Fibroblast of peridontal ligament (primary cell): ENCODE data around the gene MYOZ3.
A peak's percentile ranks its signal among the peaks of the same experiment; 100 is the strongest.

Experiments
- DNase-seq: peaks from one replicate; pipeline ENCODE4 v3.0.0-alpha.2; 2010; ENCODE audit errors: extremely low read depth

MYOZ3 gene

DNA sequence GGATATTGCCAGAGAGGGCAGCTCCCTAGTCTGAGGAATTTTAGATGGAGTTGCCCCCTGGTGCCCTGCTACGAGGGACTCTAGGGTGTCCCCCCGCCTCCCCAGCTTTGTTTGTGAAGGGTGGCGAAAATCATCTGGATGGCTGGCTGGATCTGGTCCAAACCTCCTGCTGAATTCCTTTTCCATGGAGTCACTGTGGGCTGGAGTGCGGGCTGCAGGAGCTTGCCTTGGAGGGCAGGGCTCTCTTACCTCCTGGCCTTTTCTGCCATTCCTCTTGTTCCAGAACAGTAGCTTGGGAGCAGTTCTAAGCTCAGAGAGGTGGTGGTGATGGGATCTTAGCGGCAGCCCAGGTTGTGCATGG is 18.5 kb upstream of the MYOZ3 start:
- DNase-seq: peak; percentile 86

DNA sequence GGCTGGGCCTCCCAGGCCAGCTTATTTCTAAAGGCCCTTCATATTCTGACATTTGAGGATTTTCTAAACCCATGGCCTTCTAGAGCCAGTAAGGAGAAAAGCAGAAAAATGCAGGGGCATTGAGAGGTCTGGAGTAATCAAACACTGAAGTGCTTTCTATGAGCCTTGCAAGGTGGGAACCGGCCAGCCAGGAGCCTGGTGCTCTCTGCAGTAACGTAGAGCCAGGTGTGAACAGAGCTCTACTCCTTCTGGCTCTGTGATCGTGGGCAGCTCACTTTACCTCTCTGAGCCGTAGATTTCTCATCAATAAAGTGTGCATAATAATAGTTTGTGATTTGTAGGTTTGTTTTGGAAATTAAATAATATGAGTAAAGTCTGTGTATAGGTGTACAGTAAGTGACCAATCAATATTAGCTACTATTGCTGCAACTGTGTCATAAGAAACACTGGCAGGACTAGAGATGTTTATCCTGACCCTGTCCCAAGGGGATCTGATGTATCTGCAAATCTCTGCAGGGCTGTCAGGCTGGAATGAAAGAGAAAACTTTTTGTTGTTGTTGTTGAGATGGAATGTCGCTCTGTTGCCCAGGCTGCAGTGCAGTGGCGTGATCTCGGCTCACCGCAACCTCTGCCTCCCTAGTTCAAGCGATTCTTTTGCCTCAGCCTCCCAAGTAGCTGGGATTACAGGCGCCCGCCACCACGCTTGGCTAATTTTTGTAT is 17.9 kb upstream of the MYOZ3 start:
- no peak for DNase-seq

DNA sequence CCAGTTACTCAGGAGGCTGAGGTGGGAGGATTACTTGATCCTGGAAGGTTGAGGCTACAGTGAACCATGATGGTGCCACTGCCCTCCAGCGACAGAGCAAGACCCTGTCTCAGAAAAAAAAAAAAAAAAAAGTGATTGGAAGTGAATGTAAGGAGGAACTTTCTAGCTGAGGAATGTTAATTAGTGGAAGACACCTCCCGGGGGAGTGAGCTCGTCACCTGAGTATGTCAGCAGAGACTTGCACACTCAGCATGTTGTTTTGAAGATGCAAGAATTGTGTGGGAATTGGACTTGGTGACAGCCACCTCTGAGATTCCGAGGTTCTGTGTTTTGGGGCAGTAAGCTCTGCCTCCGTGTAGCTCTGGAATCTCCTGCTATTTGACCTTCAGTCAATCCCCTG is 17.0 kb upstream of the MYOZ3 start:
- DNase-seq: no peak

DNA sequence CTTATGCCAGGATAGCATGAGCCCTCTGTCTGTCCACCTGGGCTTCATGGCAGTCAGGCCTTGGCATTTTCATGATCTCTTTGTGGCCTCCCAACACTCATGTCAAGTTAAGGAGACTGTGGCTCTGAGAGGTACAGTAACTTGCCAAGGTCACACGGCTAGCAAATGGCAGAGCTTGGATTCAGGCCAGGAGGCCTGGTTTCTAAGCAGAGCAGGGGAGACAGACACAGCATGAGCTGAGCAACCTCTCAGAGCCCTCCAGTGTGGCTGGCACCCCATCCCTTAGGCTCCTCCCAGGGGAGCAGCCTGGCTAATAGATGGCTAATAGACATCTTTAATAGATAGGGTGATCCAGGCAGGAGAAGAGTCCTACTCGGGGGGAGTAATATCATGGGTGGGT is 16.5 kb upstream of the MYOZ3 start:
- no peak for DNase-seq

DNA sequence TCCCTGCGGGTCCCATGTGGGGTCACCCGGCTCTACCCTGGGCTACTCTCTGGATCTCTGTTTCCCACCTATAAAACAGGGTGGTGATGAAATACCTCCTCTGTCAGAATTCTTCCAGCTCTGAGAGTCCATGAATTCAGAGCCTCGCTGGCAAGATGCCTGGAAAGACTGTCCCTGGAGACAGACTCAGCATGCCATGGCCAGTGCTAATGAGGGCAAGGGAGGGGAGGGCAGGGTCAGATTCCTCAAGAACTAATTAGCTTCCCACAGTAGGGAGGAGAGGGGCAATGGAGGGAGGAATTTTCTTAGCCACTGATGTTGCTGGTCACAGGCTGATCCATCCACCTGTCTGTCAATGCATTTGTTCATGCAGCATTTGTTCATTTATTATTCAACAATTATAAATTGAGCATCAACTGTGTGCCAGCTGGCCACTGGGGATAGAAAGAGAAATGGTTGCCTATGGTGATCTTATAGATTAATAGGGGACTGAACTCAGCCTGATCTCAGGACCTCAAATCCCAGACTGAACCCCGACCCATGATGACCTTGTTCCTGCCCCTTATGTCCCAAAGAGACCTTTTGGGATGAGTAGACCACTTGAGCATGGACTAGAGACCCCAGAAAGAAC is 15.9 kb upstream of the MYOZ3 start:
- peak; percentile 96 for DNase-seq

DNA sequence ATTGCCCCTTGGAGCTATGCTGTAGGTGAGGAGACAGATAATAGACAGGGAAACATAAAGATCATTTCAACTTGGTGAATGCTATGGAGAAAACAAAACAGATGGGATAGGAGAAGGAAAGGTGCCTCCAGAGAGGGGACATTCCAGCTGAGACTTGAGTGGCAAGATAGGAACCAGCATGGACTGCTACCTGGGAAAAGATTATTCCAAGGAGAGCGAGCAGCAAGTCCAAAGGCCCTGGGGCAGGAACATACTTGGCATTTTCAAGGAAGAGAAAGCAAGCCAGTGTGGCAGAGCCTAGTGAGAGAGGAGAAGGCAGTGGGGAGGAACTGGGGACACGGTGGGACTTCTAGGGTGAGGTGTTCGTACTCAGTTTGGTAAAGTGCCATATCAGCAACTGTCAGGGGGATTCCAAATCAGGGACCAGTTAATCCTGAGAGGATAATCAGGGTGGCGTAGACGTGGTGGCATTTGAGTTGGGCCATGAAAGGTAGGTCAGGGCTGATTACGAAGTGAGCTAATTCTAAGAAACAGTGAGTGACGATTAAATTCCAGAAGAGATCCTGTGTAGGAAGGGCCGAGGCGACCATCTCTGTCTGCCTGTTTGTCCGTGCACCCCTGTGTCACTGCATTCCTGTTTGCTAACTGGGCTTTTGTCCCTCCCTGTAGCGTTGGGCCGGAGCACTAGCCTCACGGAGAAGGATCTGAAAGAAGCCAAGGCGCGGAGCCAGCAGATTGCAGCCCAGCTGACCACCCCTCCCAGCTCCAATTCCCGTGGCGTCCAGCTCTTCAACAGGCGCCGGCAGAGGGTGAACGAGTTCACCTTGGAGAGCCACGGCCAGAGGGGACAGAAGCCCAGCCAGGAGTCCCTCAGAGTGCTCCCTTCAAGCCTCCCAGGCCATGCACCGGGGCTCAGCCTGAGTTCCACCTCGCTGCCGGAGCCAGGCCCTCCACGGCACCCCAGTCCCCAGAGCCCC is 13.5 kb upstream of the MYOZ3 start:
- DNase-seq: no peak

DNA sequence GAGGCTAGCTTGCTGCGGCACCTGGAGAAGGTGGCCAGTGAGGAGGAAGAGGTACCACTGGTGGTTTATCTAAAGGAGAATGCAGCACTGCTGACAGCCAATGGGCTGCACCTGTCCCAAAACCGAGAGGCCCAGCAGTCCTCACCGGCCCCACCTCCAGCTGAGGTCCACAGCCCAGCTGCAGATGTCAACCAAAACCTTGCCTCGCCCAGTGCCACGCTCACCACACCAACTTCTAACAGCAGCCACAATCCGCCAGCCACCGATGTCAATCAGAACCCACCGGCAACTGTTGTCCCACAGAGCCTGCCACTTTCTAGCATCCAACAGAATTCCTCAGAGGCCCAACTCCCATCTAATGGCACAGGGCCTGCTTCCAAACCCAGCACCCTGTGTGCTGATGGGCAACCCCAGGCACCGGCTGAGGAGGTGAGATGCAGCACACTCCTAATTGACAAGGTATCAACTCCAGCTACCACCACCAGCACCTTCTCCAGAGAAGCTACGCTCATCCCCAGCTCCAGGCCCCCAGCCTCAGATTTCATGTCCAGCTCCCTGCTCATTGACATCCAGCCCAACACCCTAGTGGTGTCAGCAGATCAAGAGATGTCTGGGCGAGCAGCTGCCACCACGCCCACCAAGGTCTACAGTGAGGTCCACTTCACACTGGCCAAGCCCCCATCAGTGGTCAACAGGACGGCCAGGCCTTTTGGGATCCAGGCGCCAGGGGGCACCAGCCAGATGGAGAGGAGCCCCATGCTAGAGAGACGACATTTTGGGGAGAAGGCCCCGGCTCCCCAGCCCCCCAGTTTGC is 12.6 kb upstream of the MYOZ3 start:
- DNase-seq: no peak

DNA sequence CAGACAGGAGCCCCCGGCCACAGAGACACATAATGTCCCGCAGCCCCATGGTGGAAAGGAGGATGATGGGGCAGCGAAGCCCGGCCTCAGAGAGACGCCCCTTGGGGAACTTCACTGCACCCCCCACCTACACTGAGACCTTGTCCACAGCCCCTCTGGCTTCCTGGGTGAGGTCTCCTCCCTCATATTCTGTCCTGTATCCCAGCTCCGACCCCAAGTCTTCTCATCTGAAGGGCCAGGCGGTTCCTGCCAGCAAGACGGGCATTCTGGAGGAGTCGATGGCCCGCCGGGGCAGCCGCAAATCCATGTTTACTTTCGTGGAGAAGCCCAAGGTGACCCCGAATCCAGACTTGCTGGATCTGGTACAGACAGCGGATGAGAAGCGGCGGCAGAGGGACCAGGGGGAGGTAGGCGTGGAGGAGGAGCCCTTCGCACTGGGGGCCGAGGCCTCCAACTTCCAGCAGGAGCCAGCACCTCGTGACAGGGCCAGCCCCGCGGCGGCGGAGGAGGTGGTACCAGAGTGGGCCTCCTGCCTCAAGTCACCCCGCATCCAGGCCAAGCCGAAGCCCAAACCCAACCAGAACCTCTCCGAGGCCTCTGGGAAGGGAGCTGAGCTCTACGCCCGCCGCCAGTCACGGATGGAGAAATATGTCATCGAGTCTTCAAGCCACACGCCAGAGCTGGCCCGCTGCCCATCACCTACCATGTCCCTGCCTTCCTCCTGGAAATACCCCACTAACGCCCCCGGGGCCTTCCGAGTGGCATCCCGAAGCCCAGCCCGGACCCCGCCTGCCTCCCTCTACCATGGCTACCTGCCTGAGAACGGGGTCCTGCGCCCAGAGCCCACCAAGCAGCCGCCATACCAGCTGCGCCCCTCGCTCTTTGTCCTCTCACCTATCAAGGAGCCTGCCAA is 11.7 kb upstream of the MYOZ3 start:
- no peak for DNase-seq

DNA sequence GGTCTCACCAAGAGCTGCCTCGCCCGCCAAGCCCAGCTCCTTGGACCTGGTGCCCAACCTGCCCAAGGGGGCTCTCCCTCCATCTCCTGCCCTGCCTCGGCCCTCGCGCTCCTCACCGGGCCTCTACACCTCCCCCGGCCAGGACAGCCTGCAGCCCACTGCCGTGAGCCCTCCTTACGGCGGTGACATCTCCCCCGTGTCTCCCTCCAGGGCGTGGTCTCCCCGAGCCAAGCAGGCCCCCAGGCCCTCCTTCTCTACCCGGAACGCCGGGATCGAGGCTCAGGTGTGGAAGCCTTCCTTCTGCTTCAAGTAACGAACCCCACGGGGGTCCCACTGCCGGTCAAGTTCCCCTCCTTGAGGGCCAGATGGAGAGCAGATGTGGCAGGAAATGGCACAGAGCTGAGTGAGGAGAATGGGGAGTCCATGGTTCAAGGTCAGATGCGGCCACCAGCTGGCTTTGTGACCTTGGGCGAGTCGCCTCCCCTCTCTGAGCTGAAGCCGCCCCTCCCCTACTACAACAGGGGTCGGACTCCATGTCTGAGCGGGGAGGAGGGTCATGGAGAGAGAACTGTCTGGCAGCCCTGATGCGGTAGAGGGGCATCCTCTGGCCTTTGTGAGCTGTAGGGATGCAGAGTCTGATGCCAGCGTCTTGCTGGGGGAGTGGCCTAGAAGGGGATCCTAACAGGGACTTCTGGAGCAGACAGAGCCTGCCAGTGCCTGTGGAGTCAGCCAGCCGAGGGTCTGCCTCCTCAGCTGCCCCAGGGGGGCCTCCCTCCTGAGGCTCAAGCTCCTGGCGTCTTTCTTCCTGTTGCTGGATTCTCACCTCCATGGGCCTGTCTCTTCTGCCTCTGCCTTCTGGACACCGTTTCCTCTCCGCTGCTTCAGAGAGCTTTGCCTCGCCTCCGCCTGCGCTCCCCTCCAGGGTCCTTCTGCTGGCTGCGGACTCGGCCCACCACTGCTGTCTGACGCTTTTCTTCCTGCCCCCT is 10.7 kb upstream of the MYOZ3 start:
- DNase-seq: no peak

DNA sequence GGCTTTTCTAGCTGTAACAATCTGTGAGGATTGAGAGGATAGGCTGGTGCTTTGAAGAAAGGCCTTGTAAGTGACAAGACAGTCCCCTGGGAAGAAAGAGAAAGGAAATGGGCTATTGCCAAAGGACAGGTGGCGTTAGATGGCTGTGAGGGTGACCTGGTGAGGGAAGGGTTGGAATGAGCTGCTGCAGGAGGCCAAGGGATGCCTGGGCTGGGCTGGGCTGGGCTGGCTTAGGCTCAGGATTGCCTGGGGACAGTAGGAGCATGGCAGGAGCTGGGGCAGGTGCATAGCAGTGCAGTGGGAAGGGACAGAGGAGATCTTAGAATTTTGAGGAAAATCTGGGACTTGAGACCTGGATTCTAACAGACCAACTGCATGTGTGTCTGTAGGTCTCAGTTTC is 9.7 kb upstream of the MYOZ3 start:
- no peak for DNase-seq

DNA sequence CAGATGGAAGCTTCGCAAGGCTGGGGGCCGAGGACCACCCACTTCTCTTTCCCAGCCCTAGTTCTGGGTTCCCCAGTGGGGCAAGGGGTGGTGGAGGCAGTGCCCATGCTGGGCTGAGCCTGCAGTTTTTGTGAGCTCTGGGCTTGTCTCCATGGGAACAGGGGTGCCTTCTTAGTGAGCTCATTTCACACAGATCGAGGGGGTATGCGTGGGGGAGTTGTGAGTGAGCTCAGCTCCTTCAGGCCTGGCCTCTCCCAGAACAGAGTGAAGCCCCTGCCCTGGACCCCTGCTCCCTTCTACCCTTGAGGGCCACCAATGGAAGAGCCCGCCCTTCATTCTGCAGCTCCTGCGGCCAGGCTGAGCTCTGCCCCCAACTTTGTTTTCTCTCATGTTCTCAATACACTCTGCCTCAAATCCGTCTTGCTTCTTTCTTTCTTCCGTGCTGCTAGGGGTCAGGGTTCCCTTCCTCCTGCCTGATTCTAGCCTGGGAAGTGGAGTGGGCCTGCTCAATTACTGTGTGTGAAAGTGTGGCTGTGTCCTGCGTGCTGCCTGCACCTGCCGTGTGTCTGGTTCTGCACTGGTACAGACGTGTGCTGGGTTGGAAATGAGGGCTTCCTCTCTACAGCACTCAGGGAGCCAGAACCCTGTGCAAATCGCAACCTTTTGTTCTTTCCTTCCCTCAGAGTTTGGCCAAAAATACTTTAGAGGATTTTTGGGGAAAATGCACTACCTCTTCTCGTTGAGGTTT is 9.0 kb upstream of the MYOZ3 start:
- DNase-seq: no peak

DNA sequence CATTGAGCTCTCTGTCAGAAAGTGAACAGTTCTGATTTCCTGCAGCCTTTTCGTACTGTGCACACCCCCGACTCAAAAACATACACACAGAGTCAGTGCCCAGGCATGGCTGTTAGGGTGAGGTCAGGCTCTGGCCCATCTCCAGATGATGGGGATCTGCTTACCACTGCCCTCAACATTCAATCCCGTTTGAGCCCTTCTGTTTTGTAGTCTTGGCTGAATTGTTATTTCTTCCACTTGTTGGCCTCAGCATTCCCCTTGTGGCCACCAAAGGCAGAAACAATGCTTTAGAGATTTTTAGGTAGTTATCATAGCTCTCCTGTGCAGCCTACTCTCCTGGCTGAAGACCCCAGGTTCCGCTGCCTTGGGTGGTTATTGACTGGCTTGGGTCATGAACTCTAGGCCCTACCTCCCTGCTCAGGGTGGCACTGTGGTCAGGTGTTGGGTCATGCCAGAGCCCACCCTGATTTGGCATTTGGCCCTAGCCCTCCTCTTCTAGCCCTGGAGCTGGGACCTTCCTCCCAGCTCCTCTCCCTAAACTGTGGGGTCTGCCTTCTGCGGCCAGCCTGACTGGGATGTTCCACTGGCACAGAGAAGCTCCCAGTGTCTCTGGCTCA is 7.8 kb upstream of the MYOZ3 start:
- peak; percentile 80 for DNase-seq

DNA sequence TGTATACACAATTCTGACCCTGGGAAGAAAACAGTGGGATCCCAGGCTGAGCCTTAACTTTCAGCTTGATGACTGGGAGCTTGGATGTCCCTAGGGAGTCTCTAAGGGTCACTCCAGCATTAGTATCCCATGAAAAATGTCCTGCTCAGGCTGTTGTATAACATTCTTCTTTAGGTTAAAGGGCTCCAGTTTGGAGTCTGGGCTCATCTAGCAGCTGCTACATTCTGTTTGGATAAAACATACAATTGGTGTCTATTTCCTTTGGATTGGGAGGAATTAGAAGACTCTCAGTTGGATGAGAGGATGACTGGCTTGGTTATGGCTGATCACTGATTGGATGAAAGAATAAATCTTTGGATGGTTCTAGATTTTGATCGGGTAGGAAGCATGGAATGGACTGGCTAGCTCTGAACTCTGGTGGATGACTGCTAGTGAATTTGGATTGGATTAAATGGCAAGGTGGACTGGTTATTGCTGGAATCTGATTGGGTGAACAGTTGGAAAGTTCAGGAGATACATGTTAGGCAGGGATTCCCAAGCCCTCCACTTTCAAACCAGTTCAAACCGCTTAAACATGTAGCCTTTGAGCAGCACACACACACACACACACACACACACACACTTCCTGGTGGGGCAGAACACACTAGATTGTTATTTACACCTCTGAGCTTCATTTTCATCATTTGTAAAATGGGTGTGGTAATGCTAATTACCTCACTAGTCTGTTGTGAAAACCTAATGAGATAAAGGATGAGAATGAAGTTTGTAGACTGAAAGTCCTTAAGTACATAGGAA is 7.1 kb upstream of the MYOZ3 start:
- DNase-seq: peak; percentile 57

DNA sequence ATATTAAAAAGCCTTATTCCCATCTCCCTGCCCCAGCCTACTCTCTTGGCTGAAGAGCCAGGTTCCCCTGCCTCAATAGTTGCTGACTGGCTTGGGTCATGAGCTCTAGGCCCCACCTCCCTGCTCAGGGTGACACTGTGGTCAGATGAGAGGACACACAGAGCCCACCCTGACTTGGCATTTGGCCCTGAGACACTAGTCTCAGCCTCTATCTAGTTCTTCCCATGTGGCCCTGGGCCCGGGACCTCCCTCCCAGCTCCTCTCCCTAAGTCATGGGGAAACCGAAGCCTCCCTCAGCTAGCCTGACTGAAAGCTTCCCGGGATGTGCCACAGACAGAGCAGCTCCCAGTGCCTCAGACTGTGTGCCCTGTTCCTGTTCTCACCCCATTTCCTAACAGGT is 5.8 kb upstream of the MYOZ3 start:
- DNase-seq: no peak

DNA sequence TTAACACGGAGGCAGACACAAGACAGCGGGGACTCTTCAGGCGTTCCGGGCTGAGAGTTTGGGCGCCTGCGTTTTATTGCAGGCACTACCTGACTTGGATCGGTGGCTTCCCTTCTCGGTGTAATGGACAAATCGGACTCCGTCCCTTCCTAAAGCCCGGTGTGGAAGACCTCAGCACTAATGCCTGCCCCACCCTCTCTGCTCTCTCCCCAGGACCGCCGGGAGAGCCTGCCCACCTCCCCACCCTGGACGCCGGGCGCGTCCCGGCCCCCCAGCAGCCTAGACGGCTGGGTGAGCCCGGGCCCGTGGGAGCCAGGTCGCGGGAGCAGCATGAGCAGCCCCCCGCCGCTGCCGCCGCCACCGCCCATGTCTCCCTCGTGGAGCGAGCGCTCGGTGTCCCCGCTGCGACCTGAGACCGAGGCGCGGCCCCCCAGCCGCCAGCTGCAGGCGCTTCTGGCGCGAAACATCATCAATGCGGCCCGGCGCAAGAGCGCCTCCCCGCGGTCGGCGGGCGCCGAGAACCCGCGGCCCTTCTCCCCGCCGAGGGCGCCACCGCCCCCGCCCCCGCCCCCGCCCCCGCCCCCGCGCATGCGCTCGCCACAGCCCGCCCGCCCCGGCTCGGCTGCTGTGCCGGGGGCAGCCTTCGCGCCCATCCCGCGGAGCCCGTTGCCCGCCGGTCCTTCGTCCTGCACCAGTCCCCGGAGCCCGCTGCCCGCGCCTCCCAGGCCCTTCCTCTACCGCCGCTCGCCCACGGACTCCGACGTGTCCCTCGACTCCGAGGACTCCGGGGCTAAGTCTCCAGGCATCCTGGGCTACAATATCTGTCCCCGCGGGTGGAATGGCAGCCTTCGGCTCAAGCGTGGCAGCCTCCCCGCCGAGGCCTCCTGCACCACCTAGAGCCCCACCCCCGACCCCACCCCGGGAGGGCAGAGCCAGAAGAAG is 4.6 kb upstream of the MYOZ3 start:
- DNase-seq: peak; percentile 52

DNA sequence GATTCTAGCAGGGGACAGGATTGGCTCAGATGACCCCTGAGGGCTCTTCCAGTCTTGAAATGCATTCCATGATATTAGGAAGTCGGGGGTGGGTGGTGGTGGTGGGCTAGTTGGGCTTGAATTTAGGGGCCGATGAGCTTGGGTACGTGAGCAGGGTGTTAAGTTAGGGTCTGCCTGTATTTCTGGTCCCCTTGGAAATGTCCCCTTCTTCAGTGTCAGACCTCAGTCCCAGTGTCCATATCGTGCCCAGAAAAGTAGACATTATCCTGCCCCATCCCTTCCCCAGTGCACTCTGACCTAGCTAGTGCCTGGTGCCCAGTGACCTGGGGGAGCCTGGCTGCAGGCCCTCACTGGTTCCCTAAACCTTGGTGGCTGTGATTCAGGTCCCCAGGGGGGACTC is 2.9 kb upstream of the MYOZ3 start:
- no peak for DNase-seq
